ENCODE results near the gene RABGAP1. TPM values are rescaled to one million over a fixed set of nuclear protein-coding genes. Genes with fewer than 3 reads are reported as not detected.

Gene RABGAP1
- polyA plus RNA-seq, 1 donor from 2014 or later, result 67.8 TPM

- Histone ChIP-seq H4K20me1 (ENCODE audit: insufficient read depth) (no peaks in the 10 kb centered on the region), H2AFZ (ENCODE audit: low read depth, low read length) (peak overlapping the region; percentile 95), H3K9me3 (ENCODE audit: low read length) (no peaks in the 10 kb centered on the region), H3K36me3 (ENCODE audit: insufficient read depth, low read length) (peaks cover 8% of the 10 kb centered on the region), H3F3A (ENCODE audit: insufficient read depth, low read length, poor library complexity, severe bottlenecking) (no peaks in the 10 kb centered on the region), H3K27me3 (ENCODE audit: insufficient read depth, low read depth, low read length) (no peaks in the 10 kb centered on the region), H3K79me2 (replicated peaks; ENCODE audit: insufficient read depth, low read length) (peaks cover 39% of the 10 kb centered on the region), H3K9ac (ENCODE audit: low read length) (peak overlapping the region; percentile 81), H3K4me3 (ENCODE audit: low read length) (peak overlapping the region; percentile 76), H3K27ac (ENCODE audit: low read length) (peak overlapping the region; percentile 86), H3K9me2 (ENCODE audit: insufficient read depth, low read length) (no peaks in the 10 kb centered on the region), H3K4me2 (ENCODE audit: low read length) (peak overlapping the region; percentile 96)
- TF ChIP-seq MXI1 (conservative IDR thresholded peaks at IDR 0.05; ENCODE audit: poor library complexity, severe bottlenecking) (no peak), REST (IDR thresholded peaks at IDR 0.05; ENCODE audit: borderline replicate concordance) (no peak), EP300 (conservative IDR thresholded peaks at IDR 0.05; ENCODE audit: poor library complexity, severe bottlenecking) (no peak), POLR2AphosphoS5 (IDR thresholded peaks at IDR 0.05) (no peak), CTCF (IDR thresholded peaks at IDR 0.05; ENCODE audit: poor library complexity, severe bottlenecking) (no peak), SMC3 (conservative IDR thresholded peaks at IDR 0.05; ENCODE audit: poor library complexity) (no peak), TAF1 (IDR thresholded peaks at IDR 0.05; ENCODE audit: low read depth) (no peak), EZH2 (IDR thresholded peaks at IDR 0.05; ENCODE audit: borderline replicate concordance, insufficient read depth, low read length, poor library complexity, severe bottlenecking) (no peak), RAD21 (conservative IDR thresholded peaks at IDR 0.05) (no peak)
Observed at GRCh38 chr9:122912671-122912963, 28.2 kb upstream of the RABGAP1 start.

- Histone ChIP-seq H3K27ac (ENCODE audit: low read length) (peak within 1 kb of the TSS; percentile 86), H3K9ac (ENCODE audit: low read length) (peak within 1 kb of the TSS; percentile 81), H3F3A (ENCODE audit: insufficient read depth, low read length, poor library complexity, severe bottlenecking) (no peaks in the 10 kb centered on the region), H2AFZ (ENCODE audit: low read depth, low read length) (peak within 1 kb of the TSS; percentile 95), H3K4me3 (ENCODE audit: low read length) (peak within 1 kb of the TSS; percentile 76), H3K79me2 (replicated peaks; ENCODE audit: insufficient read depth, low read length) (peaks cover 39% of the 10 kb centered on the region), H3K4me2 (ENCODE audit: low read length) (peak within 1 kb of the TSS; percentile 96), H3K9me3 (ENCODE audit: low read length) (no peaks in the 10 kb centered on the region), H3K9me2 (ENCODE audit: insufficient read depth, low read length) (no peaks in the 10 kb centered on the region), H3K27me3 (ENCODE audit: insufficient read depth, low read depth, low read length) (no peaks in the 10 kb centered on the region), H4K20me1 (ENCODE audit: insufficient read depth) (no peaks in the 10 kb centered on the region), H3K36me3 (ENCODE audit: insufficient read depth, low read length) (peaks cover 8% of the 10 kb centered on the region)
- TF ChIP-seq MXI1 (conservative IDR thresholded peaks at IDR 0.05; ENCODE audit: poor library complexity, severe bottlenecking) (peak; percentile 68), TAF1 (IDR thresholded peaks at IDR 0.05; ENCODE audit: low read depth) (no peak), SMC3 (conservative IDR thresholded peaks at IDR 0.05; ENCODE audit: poor library complexity) (peak; percentile 53), EP300 (conservative IDR thresholded peaks at IDR 0.05; ENCODE audit: poor library complexity, severe bottlenecking) (peak; percentile 31), POLR2AphosphoS5 (IDR thresholded peaks at IDR 0.05) (peak; percentile 78), CTCF (IDR thresholded peaks at IDR 0.05; ENCODE audit: poor library complexity, severe bottlenecking) (no peak), REST (IDR thresholded peaks at IDR 0.05; ENCODE audit: borderline replicate concordance) (peak; percentile 16), RAD21 (conservative IDR thresholded peaks at IDR 0.05) (peak; percentile 31), EZH2 (IDR thresholded peaks at IDR 0.05; ENCODE audit: borderline replicate concordance, insufficient read depth, low read length, poor library complexity, severe bottlenecking) (no peak)
Observed at GRCh38 chr9:122912964-122913673, 27.7 kb upstream of the RABGAP1 start, which contains the start of gene ZBTB6. TSS of gene ZBTB6 (minus strand) at chr9:122913323. CDS start at chr9:122912072, 1,251 bp downstream.

All from neural cell (in vitro differentiated cells).